H1 (cell line): ENCODE results near the gene CD151. TPM values are rescaled to one million over a fixed set of nuclear protein-coding genes. Genes with fewer than 3 reads are reported as not detected.
A peak's percentile ranks its signal among the peaks of the same experiment; 100 is the strongest.

Experiments used
- CTCF ChIA-PET: fragments of 300-600 bp; sonication (Branson Sonifier 250); formaldehyde crosslinking; loops from one replicate; lab custom pipeline; 2021; ENCODE audit not compliant: partially characterized antibody; lab: Charles Lee
- POLR2A ChIA-PET: fragments of 300-600 bp; sonication (Branson Sonifier 250); formaldehyde crosslinking; loops from one replicate; lab custom pipeline; 2021; ENCODE audit warnings: inconsistent platforms; ENCODE audit not compliant: partially characterized antibody; lab: Charles Lee
- DNase-seq, 2 experiments: peaks; one replicate each; pipeline versions ENCODE4 v3.0.0 to v3.0.0-alpha.2; 2010 to 2022; ENCODE audit warnings: low spot score in 2 of 2, low read depth in 1 of 2, mixed read lengths in 1 of 2
- FAIRE-seq: peaks from 2 replicates; lab custom pipeline; 2011; peaks lifted over from hg19 to GRCh38; lab: Jason Lieb, UNC
- H2AFZ ChIP-seq: 2 replicates; pipeline ENCODE4 v1.8.1; 2012; ENCODE audit warnings: low read length, inconsistent platforms
- H2AK5ac ChIP-seq: 2 replicates; pipeline ENCODE4 v1.6.1; 2013; ENCODE audit warnings: low read depth, low read length
- H2BK120ac ChIP-seq: replicated peaks from 2 replicates; pipeline ENCODE3; 2013; ENCODE audit warnings: low read depth, low read length, inconsistent platforms
- H2BK12ac ChIP-seq: 2 replicates; pipeline ENCODE4 v1.6.1; 2013; ENCODE audit warnings: low read depth, low read length
- H2BK15ac ChIP-seq: 2 replicates; pipeline ENCODE4 v1.6.1; 2013; ENCODE audit warnings: low read length
- H2BK20ac ChIP-seq: 2 replicates; pipeline ENCODE4 v1.6.1; 2013; ENCODE audit warnings: low read length
- H2BK5ac ChIP-seq: 2 replicates; pipeline ENCODE4 v1.6.1; 2013; ENCODE audit warnings: low read depth, low read length
- H3K14ac ChIP-seq: 2 replicates; pipeline ENCODE4 v1.6.1; 2013; ENCODE audit warnings: inconsistent platforms; ENCODE audit not compliant: insufficient read length
- H3K18ac ChIP-seq: 2 replicates; pipeline ENCODE4 v1.6.1; 2013; ENCODE audit warnings: low read length; ENCODE audit errors: extremely low read depth
- H3K23ac ChIP-seq: 2 replicates; pipeline ENCODE4 v1.6.1; 2013; ENCODE audit warnings: inconsistent platforms; ENCODE audit not compliant: insufficient read length
- H3K23me2 ChIP-seq: 2 replicates; pipeline ENCODE4 v1.6.1; 2013; ENCODE audit warnings: low read depth, low read length
- H3K27ac ChIP-seq: 2 replicates; pipeline ENCODE4 v1.6.1; 2011; ENCODE audit warnings: low read depth, low read length, inconsistent platforms
- H3K27me3 ChIP-seq, 4 experiments: replicated peaks in 1 of 4; 1 replicate in 1 of 4; 2 replicates in 3 of 4; pipeline versions ENCODE4 v1.6.1 to v1.8.1; 2011 to 2013; ENCODE audit warnings: low read length in 3 of 4, mild to moderate bottlenecking in 3 of 4, inconsistent platforms in 2 of 4, mixed read lengths in 2 of 4, moderate library complexity in 1 of 4; ENCODE audit not compliant: control insufficient read depth in 3 of 4, insufficient read depth in 3 of 4; ENCODE audit errors: extremely low read depth in 1 of 4
- H3K36me3 ChIP-seq, 4 experiments: 2 replicates each; pipeline versions ENCODE4 v1.6.1 to v1.8.1; 2011 to 2013; ENCODE audit warnings: mild to moderate bottlenecking in 4 of 4, low read length in 3 of 4, moderate library complexity in 2 of 4, control low read depth in 1 of 4, inconsistent platforms in 1 of 4; ENCODE audit not compliant: insufficient read depth in 4 of 4, control insufficient read depth in 2 of 4
- H3K4ac ChIP-seq: replicated peaks from 2 replicates; pipeline ENCODE3; 2013; ENCODE audit warnings: low read length, low read depth, mixed read lengths, inconsistent platforms; ENCODE audit not compliant: insufficient read length
- H3K4me1 ChIP-seq, 4 experiments: replicated peaks in 1 of 4; 1 replicate in 1 of 4; 2 replicates in 3 of 4; pipeline versions ENCODE4 v1.6.1 to v1.8.1; 2011 to 2013; ENCODE audit warnings: low read length in 3 of 4, inconsistent platforms in 2 of 4, mixed read lengths in 1 of 4; ENCODE audit not compliant: insufficient read depth in 4 of 4, control insufficient read depth in 3 of 4
- H3K4me2 ChIP-seq, 2 experiments: 2 replicates each; pipeline versions ENCODE4 v1.6.1 to v1.8.1; 2011 to 2013; ENCODE audit warnings: low read depth in 2 of 2, low read length in 2 of 2, control low read depth in 1 of 2, inconsistent platforms in 1 of 2, mild to moderate bottlenecking in 1 of 2; ENCODE audit not compliant: insufficient read depth in 1 of 2
- H3K4me3 ChIP-seq, 4 experiments: fragments of 200-600, 300-600 bp in 1 of 4; sonication (generic), shearing (Covaris generic), sonication (Bioruptor Twin) in 1 of 4; 2 replicates each; pipeline versions ENCODE4 v1.5.1 to v1.8.1; 2011 to 2016; ENCODE audit warnings: low read length in 4 of 4, low read depth in 3 of 4, control low read depth in 2 of 4, inconsistent platforms in 2 of 4, mild to moderate bottlenecking in 2 of 4, mixed read lengths in 1 of 4, moderate library complexity in 1 of 4; ENCODE audit not compliant: insufficient read depth in 2 of 4; ENCODE audit errors: extremely low read depth in 1 of 4
- H3K56ac ChIP-seq: replicated peaks from 2 replicates; pipeline ENCODE3; 2013; ENCODE audit warnings: low read depth, mild to moderate bottlenecking, mixed read lengths, low read length, inconsistent platforms; ENCODE audit not compliant: insufficient read length
- H3K79me1 ChIP-seq: 2 replicates; pipeline ENCODE4 v1.6.1; 2013; ENCODE audit warnings: low read depth, low read length, control low read depth
- H3K79me2 ChIP-seq, 2 experiments: 2 replicates each; pipeline versions ENCODE4 v1.6.1 to v1.8.1; 2012 to 2013; ENCODE audit warnings: low read length in 2 of 2, mild to moderate bottlenecking in 2 of 2, inconsistent platforms in 1 of 2; ENCODE audit not compliant: insufficient read depth in 2 of 2, control insufficient read depth in 1 of 2
- H3K9ac ChIP-seq, 4 experiments: replicated peaks in 1 of 4; 1 replicate in 1 of 4; 2 replicates in 3 of 4; pipeline versions ENCODE4 v1.6.1 to v1.8.1; 2011 to 2013; ENCODE audit warnings: low read depth in 3 of 4, low read length in 3 of 4, control low read depth in 2 of 4, mild to moderate bottlenecking in 2 of 4, moderate library complexity in 2 of 4, inconsistent platforms in 1 of 4; ENCODE audit errors: extremely low read depth in 1 of 4
- H3K9me3 ChIP-seq, 2 experiments: 2 replicates each; pipeline versions ENCODE4 v1.6.1 to v1.8.1; 2012 to 2013; ENCODE audit warnings: mild to moderate bottlenecking in 2 of 2, moderate library complexity in 2 of 2, control low read depth in 1 of 2, inconsistent platforms in 1 of 2, low read depth in 1 of 2, low read length in 1 of 2, mixed read lengths in 1 of 2; ENCODE audit not compliant: insufficient read depth in 2 of 2
- H4K20me1 ChIP-seq, 2 experiments: replicated peaks in 1 of 2; 2 replicates each; pipeline versions ENCODE3 to v1.8.1; 2011 to 2013; ENCODE audit warnings: inconsistent platforms in 2 of 2, low read length in 2 of 2, mild to moderate bottlenecking in 1 of 2; ENCODE audit not compliant: insufficient read depth in 2 of 2, control insufficient read depth in 1 of 2
- H4K5ac ChIP-seq: 2 replicates; pipeline ENCODE4 v1.6.1; 2013; ENCODE audit warnings: low read length, low read depth, mixed read lengths, inconsistent platforms; ENCODE audit not compliant: insufficient read length
- H4K8ac ChIP-seq: 2 replicates; pipeline ENCODE4 v1.8.0; 2013; ENCODE audit warnings: mild to moderate bottlenecking, moderate library complexity, low read length, inconsistent platforms; ENCODE audit not compliant: insufficient read depth; ENCODE audit errors: extremely low read depth
- H4K91ac ChIP-seq: replicated peaks from 2 replicates; pipeline ENCODE3; 2013; ENCODE audit warnings: low read length, mixed read lengths, inconsistent platforms; ENCODE audit not compliant: insufficient read length
- CHD1 ChIP-seq: IDR thresholded peaks from 2 replicates; pipeline ENCODE4 v1.6.1; 2012; ENCODE audit warnings: low read depth, low read length, improper control_type of control experiment
- EGR1 ChIP-seq: IDR thresholded peaks from 2 replicates; pipeline ENCODE4 v1.6.1; 2011; ENCODE audit warnings: low read depth, low read length, borderline replicate concordance
- FOSL1 ChIP-seq: IDR thresholded peaks from 2 replicates; pipeline ENCODE4 v1.6.1; 2011; ENCODE audit warnings: mild to moderate bottlenecking, low read depth, low read length, moderate library complexity; ENCODE audit not compliant: insufficient read depth
- POLR2A ChIP-seq, 2 experiments: IDR thresholded peaks; 1 replicate in 1 of 2; 2 replicates in 1 of 2; pipeline ENCODE4 v1.6.1; 2011; ENCODE audit warnings: low read depth in 2 of 2, low read length in 2 of 2, mild to moderate bottlenecking in 2 of 2; ENCODE audit errors: control extremely low read depth in 1 of 2
- SRF ChIP-seq: IDR thresholded peaks from 2 replicates; pipeline ENCODE4 v1.6.1; 2011; ENCODE audit warnings: mild to moderate bottlenecking, low read depth, low read length, moderate library complexity
- WGBS, 2 experiments: shearing (Covaris generic) in 1 of 2; methylation state at CpG; one replicate each; pipeline versions ENCODE4 v1.1.6 to v1.1.7; 2013 to 2015; ENCODE audit warnings: low lambda C conversion rate in 2 of 2, mixed read lengths in 2 of 2, inconsistent platforms in 1 of 2, low coverage in 1 of 2, missing lambda C conversion rate in 1 of 2; ENCODE audit not compliant: insufficient replicate concordance in 2 of 2, insufficient coverage in 1 of 2, insufficient read length in 1 of 2; ENCODE audit errors: extremely low coverage in 1 of 2, missing lambda C conversion rate in 1 of 2; 5-methylcytosine and 5-hydroxymethylcytosine counted together
- polyA plus RNA-seq, 7 experiments: library from polyadenylated mRNA; depleted of rRNA in 3 of 7; stranded (reverse) in 5 of 7; unstranded in 2 of 7; fragments of >200 nt in 5 of 7; fragments of 200-250 nt in 2 of 7; gene quantifications; 1 replicate in 5 of 7; 2 replicates in 1 of 7; 4 replicates in 1 of 7; pipeline versions ENCODE4 v1.2.1 to v1.2.3, GENCODE V29; 2011 to 2013; ENCODE audit warnings: missing spikeins in 2 of 7, mixed read lengths in 2 of 7
- total RNA-seq: library from RNA; stranded (reverse); fragmentation: NEBNext Ultra II Directional; extraction: Animal tissue kit (Norgen Biotek cat#: 25700); gene quantifications from 2 replicates; pipeline ENCODE4 v1.2.1, GENCODE V29; 2021

The CD151 gene
- total and polyA plus RNA-seq, 2 of the 8 experiments (the other 6 are each of a cell fraction or from before 2014, with no cell fraction given), result 101 to 212 TPM

DNA sequence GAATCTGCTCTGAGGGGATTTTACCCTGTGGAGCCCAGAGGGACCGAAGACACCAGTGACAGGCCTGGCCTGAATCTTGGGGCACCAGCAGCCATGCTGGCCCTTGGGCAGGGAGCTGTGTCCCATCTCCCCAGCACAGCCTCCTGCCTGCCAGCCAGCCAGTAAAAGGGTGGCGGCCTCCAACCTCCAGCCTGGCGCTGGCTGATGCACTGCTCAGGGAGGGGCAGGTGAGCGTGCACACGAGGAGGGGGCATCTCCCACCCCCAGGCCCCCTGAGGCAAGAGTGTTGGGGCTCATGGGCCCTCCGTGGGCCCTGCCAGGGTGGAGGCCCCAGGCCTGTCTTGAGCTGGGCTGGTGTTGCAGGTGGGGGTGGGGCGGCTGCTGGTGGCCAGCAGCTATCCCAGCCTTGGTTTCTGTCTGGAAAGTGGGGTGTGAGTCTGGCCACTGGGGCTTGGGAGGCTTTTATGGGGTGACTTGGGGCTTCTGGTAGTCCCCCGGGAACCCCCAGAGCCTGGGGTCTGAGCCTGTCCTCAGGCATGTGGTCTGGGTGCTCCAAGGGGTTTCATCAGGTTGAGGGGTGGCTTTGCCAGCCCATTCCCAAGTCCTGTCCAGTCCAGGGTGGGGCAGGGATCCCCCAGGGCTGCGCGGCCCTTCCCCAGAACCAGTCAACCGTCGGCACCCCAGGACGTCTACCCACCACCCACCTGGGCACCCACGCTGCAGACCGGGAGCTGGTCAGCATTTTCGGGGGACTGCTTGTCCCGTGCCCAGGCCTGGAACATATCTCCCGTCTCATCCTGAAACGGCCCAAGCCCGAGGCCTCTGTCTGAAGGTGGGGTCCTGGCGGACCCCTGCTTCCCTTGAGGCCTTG is 27.7 kb downstream of the CD151 start:
- Histone ChIP-seq H3K23ac (no peak overlapping the region), H2BK20ac (no peak overlapping the region), H3K18ac (no peak overlapping the region), H3K36me3 (no peaks in the 10 kb centered on the region; a peak in 1 of 8 replicates), H2AK5ac (no peak overlapping the region), H2BK15ac (no peak overlapping the region), H3K4me1 (peaks cover 0 to 33% (median 30%) of the 10 kb centered on the region in 4 experiments; a peak in 6 of 7 replicates), H4K91ac (no peak overlapping the region), H3K27me3 (peaks cover 0 to 2% (median 0%) of the 10 kb centered on the region in 4 experiments; a peak in 2 of 7 replicates), H2BK12ac (no peak overlapping the region), H4K8ac (peak overlapping the region; percentile 68), H3K27ac (no peak overlapping the region), H2AFZ (no peak overlapping the region), H3K79me1 (peaks cover 3% of the 10 kb centered on the region), H4K5ac (no peak overlapping the region), H3K9me3 (no peaks in the 10 kb centered on the region), H3K4ac (no peak overlapping the region), H2BK120ac (no peak overlapping the region), H2BK5ac (no peak overlapping the region), H4K20me1 (peaks cover 12 to 53% of the 10 kb centered on the region in 2 experiments), H3K9ac (no peak overlapping the region), H3K23me2 (no peaks in the 10 kb centered on the region), H3K79me2 (no peaks in the 10 kb centered on the region), H3K14ac (no peak overlapping the region), H3K4me2 (no peak overlapping the region), H3K4me3 (no peak overlapping the region), H3K56ac (no peak overlapping the region)
- FAIRE-seq (no peak), DNase-seq (no peak)
- TF ChIP-seq CHD1 (no peak), POLR2A (IDR thresholded peaks at IDR 0.05; ENCODE audit: control extremely low read depth in 1 of 2, low read depth in 2 of 2, low read length in 2 of 2) (0 out of 3 replicates have a peak, but pooled peaks of 1 of the 2 experiments have one; percentile 34), FOSL1 (no peak), EGR1 (no peak), SRF (no peak)
- POLR2A ChIA-PET, result interaction anchor here (0.8 to 13.8 kb wide), 17 partner anchors 8 to 199 kb away, joined by 3 to 234 read pairs (median 4); partner anchors contain the start of genes CD151, POLR2L and TSPAN4
- CTCF ChIA-PET, result interaction anchor here (0.8 to 10.5 kb wide), 8 partner anchors 9 to 191 kb away, joined by 3 to 74 read pairs (median 3); partner anchors contain the start of gene TSPAN4
- WGBS, 2 experiments, result 88% methylated on average over 21 of the region's 21 CpGs; no CpG with 5 or more reads in 1 of the 2 experiments
